HL-60 (cell line): ENCODE results near the gene FAM53B.

ENCODE experiments used
- GABPA ChIP-seq: IDR thresholded peaks from 2 replicates; pipeline ENCODE4 v1.6.1; 2012; ENCODE audit warnings: low read depth
- TF ChIP-seq, protein P1 (sequence below): IDR thresholded peaks from one replicate; pipeline ENCODE4 v1.5.1; 2011; ENCODE audit warnings: low read length, control low read depth, inconsistent platforms; ENCODE audit not compliant: insufficient read depth

DNA sequence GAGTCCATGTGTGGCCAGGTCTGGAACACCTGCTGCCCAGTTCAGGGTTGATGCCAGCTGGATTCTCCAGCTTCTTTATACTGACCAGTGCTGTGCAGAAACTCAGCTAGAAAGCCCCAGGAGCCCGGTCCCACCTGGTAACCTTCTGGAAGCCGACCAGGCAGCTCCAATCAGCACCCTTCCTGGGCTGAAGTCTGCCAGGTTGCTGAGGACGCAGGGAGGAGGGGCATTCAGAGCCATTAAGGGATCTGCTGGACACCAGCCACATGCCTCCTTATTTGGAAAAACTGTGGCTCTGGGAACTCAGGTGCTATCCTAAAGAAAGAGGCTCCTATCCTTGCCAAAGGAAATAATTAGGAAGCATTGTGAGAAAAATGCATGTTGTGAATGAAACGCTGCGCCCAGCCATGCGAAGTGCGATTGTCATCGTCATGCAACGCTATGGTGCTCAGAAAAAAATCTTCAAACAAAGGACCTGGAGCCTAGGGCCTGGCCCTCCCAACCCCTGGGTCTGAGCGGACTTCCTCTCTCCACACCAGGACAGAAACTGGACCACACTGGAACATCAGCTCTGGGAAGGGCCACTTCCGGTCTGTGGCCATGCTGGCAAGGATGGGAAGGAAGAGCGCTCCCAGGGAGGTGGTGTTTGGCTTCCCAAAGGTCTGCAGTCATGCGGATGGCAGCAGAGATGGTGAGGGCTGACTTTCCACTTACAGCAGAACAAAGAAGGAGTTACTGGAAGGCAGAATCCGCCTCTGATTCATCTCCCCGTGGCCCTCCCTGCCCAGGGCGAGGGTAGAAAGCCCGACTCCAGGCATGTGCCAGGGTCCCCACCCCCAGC, 90.1 kb downstream of the FAM53B start:
- TF ChIP-seq, protein P1, sequence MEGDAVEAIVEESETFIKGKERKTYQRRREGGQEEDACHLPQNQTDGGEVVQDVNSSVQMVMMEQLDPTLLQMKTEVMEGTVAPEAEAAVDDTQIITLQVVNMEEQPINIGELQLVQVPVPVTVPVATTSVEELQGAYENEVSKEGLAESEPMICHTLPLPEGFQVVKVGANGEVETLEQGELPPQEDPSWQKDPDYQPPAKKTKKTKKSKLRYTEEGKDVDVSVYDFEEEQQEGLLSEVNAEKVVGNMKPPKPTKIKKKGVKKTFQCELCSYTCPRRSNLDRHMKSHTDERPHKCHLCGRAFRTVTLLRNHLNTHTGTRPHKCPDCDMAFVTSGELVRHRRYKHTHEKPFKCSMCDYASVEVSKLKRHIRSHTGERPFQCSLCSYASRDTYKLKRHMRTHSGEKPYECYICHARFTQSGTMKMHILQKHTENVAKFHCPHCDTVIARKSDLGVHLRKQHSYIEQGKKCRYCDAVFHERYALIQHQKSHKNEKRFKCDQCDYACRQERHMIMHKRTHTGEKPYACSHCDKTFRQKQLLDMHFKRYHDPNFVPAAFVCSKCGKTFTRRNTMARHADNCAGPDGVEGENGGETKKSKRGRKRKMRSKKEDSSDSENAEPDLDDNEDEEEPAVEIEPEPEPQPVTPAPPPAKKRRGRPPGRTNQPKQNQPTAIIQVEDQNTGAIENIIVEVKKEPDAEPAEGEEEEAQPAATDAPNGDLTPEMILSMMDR: no peak
- no peak for TF ChIP-seq GABPA
